Activated effector memory CD4-positive, alpha-beta T cell treated with Interleukin-2 at 50 U/mL for 16 hours (primary cell): Measurements from ENCODE around the gene PGM2.

ENCODE experiments used
- DNase-seq: peaks from one replicate; pipeline ENCODE4 v3.0.0-alpha.2; 2020

Gene PGM2

GRCh38 chr4:37904824-37905223 is 78.3 kb downstream of the PGM2 start:
- no peak for DNase-seq

- DNase-seq: no peak
These were observed 79.2 kb downstream of the PGM2 start for GRCh38 chr4:37905533-37906169.

GRCh38 chr4:37908488-37909331 is 82.2 kb downstream of the PGM2 start:
- DNase-seq: no peak

- DNase-seq: no peak
These were observed 83.0 kb downstream of the PGM2 start for GRCh38 chr4:37909332-37910090.

- DNase-seq: no peak
These were observed 83.6 kb downstream of the PGM2 start for GRCh38 chr4:37910091-37910486.
